ENCODE data around the gene SH3BGRL3.
A peak's percentile ranks its signal among the peaks of the same experiment; 100 is the strongest.

SH3BGRL3 gene

GRCh38 chr1:26278724-26279455 is 996 bp upstream of the SH3BGRL3 start:
- no peak for TF ChIP-seq ZFX (IDR thresholded peaks at IDR 0.05; ENCODE audit: borderline replicate concordance)
- TF ChIP-seq CTCF (IDR thresholded peaks at IDR 0.05) = no peak
- peak overlapping the region; percentile 91 for H3K27ac ChIP-seq

GRCh38 chr1:26280333-26281042 is 602 bp downstream of the SH3BGRL3 start:
- peak overlapping the region; percentile 91 for H3K27ac ChIP-seq
- TF ChIP-seq CTCF (IDR thresholded peaks at IDR 0.05) (no peak), ZFX (IDR thresholded peaks at IDR 0.05; ENCODE audit: borderline replicate concordance) (no peak)

DNA sequence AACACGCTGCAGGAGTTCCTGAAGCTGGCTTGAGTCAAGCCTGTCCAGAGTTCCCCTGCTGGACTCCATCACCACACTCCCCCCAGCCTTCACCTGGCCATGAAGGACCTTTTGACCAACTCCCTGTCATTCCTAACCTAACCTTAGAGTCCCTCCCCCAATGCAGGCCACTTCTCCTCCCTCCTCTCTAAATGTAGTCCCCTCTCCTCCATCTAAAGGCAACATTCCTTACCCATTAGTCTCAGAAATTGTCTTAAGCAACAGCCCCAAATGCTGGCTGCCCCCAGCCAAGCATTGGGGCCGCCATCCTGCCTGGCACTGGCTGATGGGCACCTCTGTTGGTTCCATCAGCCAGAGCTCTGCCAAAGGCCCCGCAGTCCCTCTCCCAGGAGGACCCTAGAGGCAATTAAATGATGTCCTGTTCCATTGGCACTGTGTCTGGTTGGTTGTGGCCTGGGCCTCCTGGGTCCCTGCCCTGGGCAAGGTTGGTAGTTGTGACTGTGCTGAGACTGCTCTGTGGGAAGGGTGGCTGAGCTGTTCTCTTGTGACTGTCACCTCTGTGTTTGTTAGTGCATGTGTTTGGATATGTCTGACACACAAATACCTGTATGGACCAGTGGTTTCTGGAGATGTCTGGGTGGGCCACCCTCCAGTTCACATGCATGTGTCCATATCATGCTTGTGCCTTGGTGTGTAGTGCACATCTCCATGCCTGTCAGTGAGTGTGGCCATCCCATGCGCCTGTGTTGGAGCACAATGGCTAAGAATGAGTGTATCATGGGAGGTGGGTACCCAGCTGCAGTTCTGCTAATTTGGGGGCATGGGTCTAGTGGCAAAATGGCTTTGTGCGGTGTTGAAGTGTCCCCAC is 1.4 kb downstream of the SH3BGRL3 start:
- H3K27ac ChIP-seq = peak overlapping the region; percentile 91

DNA sequence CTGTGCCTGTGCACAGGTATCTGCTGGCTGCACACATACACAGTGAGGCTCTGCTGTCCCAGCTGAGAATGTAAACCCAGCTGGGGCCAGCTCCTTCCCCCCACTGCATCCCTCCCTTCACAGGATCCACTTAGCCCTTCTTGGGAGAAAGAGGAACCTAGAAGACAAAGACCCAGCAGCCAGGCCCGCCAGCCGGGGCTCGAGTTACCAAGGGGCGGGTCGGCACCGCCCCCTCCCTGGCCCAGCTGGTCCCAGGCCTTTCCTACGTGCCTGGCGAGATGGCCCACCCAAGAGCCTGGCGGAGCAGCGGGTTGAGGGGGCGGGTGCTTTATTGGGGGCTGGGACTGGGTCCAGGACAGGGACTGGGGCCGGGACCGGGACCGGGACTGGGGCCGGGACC is 2.1 kb downstream of the SH3BGRL3 start:
- peak overlapping the region; percentile 91 for H3K27ac ChIP-seq
- TF ChIP-seq CTCF (IDR thresholded peaks at IDR 0.05) = no peak
- TF ChIP-seq ZFX (IDR thresholded peaks at IDR 0.05; ENCODE audit: borderline replicate concordance) = no peak

More for the DNA sequence above, 1.4 kb downstream of the SH3BGRL3 start:
- no peak for TF ChIP-seq CTCF (IDR thresholded peaks at IDR 0.05)
- no peak for TF ChIP-seq ZFX (IDR thresholded peaks at IDR 0.05; ENCODE audit: borderline replicate concordance)

GRCh38 chr1:26282401-26282918 is 2.6 kb downstream of the SH3BGRL3 start:
- TF ChIP-seq ZFX (IDR thresholded peaks at IDR 0.05; ENCODE audit: borderline replicate concordance) = no peak
- no peak for TF ChIP-seq CTCF (IDR thresholded peaks at IDR 0.05)
- peak overlapping the region; percentile 20; the same call in 1 of the 2 replicates for H3K27ac ChIP-seq

GRCh38 chr1:26283279-26283853 is 3.5 kb downstream of the SH3BGRL3 start:
- TF ChIP-seq ZFX (IDR thresholded peaks at IDR 0.05; ENCODE audit: borderline replicate concordance) (no peak), CTCF (IDR thresholded peaks at IDR 0.05) (no peak)
- H3K27ac ChIP-seq = peak overlapping the region; percentile 20

All from 22Rv1 (cell line).